Pancreas (tissue), 10 donors: ENCODE measurements around the gene PPIG. TPM values are rescaled to one million over a fixed set of nuclear protein-coding genes. Genes with fewer than 3 reads are reported as not detected.
"Not testable (repeated sequence)": the region's sequence is repeated elsewhere in the genome, so short reads cannot be mapped to it uniquely, and the experiment has no call there.

Experiments
- ATAC-seq, 4 donors: fragments of 200-7000 bp; cut with Tn5 transposase; one replicate each; pipeline versions ENCODE4 v1.8.0 to v1.9.1; 2020; ENCODE audit warnings: mild to moderate bottlenecking in 4 of 4, moderate library complexity in 4 of 4
- DNase-seq, 6 donors: peaks; one replicate each; pipeline ENCODE4 v3.0.0-alpha.2; 2020
- FAIRE-seq: peaks from 2 replicates; lab custom pipeline; 2012; peaks lifted over from hg19 to GRCh38; lab: Jason Lieb, UNC
- H3K27ac ChIP-seq, 4 donors: fragments of 200-600 bp; sonication (generic); 1 replicate in 3 of 4; 2 replicates in 1 of 4; pipeline versions ENCODE4 v1.5.0 to v1.8.0; 2020
- H3K27me3 ChIP-seq, 4 donors: fragments of 200-600 bp; one replicate each; pipeline ENCODE4 v1.8.0; 2021
- H3K36me3 ChIP-seq, 3 donors: fragments of 200-600 bp; sonication (generic) in 1 of 3; one replicate each; pipeline versions ENCODE4 v1.5.0 to v1.8.0; 2020 to 2021
- H3K4me1 ChIP-seq, 3 donors: fragments of 200-600 bp; one replicate each; pipeline ENCODE4 v1.8.0; 2021
- H3K4me3 ChIP-seq, 4 donors: fragments of 200-600 bp; sonication (generic) in 2 of 4; one replicate each; pipeline versions ENCODE4 v1.5.0 to v1.8.0; 2020 to 2021
- H3K9me3 ChIP-seq, 4 donors: fragments of 200-600 bp; one replicate each; pipeline ENCODE4 v1.8.0; 2021
- CTCF ChIP-seq, 4 donors: fragments of 200-600 bp; sonication (generic) in 3 of 4; IDR thresholded peaks; one replicate each; pipeline versions ENCODE4 v1.5.0 to v1.8.0; 2021; ENCODE audit warnings: antibody characterized with exemption in 4 of 4
- WGBS, 2 donors: extraction: QIAGEN DNeasy Blood & Tissue Kit; methylation state at CpG; one replicate each; pipeline ENCODE4 v1.1.7; 2013; 5-methylcytosine and 5-hydroxymethylcytosine counted together
- intact Hi-C, 3 donors: fragments of 100-400 bp; cut with DNase I; formaldehyde crosslinking; loops; one replicate each; pipeline versions ENCODE4 v1.11.1 to v1.14.2; 2022
- polyA plus RNA-seq, 2 donors: library from polyadenylated mRNA; stranded (reverse); fragments of 200-250 nt; gene quantifications; one replicate each; pipeline ENCODE4 v1.2.3, GENCODE V29; 2013
- total RNA-seq, 6 donors: library from RNA; stranded (reverse); fragmentation: NEBNext Ultra II Directional in 4 of 6; extraction: Animal tissue kit (Norgen Biotek cat#: 25700) in 4 of 6; gene quantifications; one replicate each; pipeline versions ENCODE4 v1.2.1 to v1.2.4, GENCODE V29; 2021 to 2023
- donor health status: healthy with polysubstance abuse.
- donor health status: DM: no; HTN: no; CAD: no; lungs with moderate emphysema.
- donor health status: DM: no; HTN: no; CAD: no.
- donor health status: control.
- donor health status: control.
- donor health status: Bipolar disorder and iron deficiency.
- donor health status: DM: yes; HTN: yes; CAD: no.
- donor health status: DM: no; HTN: no; CAD: no.
- donor health status: DM: no; HTN: no; CAD: no.
- donor health status: DM: yes; HTN: yes; CAD: no.

The PPIG gene
- total RNA-seq (10 to 100 TPM; 17.0 to 25.1 (median 21.1) TPM), polyA plus RNA-seq (10 to 100 TPM; 23.0 to 30.0 TPM)

- H3K4me1 ChIP-seq = peaks cover 7 to 16% (median 14%) of the 10 kb centered on the region in 3 donors
- no peak for FAIRE-seq
- no peak for TF ChIP-seq CTCF (IDR thresholded peaks at IDR 0.05)
- H3K27me3 ChIP-seq = no peaks in the 10 kb centered on the region
- no peaks in the 10 kb centered on the region for H3K9me3 ChIP-seq
- H3K36me3 ChIP-seq = no peaks in the 10 kb centered on the region
- H3K27ac ChIP-seq = peak within 1 kb of the TSS; percentile 90 to 97 (median 94)
- peak; percentile 94 to 98 (median 98) for ATAC-seq
- 4% methylated on average over 49 of the region's 49 CpGs for WGBS, 2 donors
- peak; percentile 85 to 93 (median 88) for DNase-seq
- peak within 1 kb of the TSS; percentile 53 to 77 (median 66) for H3K4me3 ChIP-seq
- intact Hi-C loops = no loop called here
Observed at GRCh38 chr2:169584005-169584877, at the start of gene PPIG. Gene PPIG, plus strand, starts transcription at chr2:169584351. Its CDS starts 19,691 bp downstream, at chr2:169604042.

DNA sequence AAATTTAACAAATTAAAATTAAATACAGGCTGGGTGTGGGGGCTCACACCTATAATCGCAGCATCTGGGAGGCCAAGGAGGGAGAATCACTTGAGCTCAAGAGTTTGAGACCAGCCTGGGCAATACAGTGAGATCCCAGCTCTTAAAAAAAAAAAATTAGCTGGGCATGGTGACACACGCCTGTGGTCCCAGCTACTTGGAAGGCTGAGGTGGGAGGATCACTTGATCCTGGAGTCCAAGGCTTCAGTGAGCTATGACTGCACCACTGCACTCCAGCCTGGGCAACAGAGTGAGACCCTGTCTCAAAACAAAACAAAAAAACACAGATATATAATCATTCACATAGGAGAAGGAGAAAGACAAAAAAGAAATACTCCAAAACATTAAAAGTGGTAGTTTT is 44.7 kb upstream of the PPIG start:
- intact Hi-C loops, ATAC-seq, H3K27ac ChIP-seq, H3K4me1 ChIP-seq, H3K4me3 ChIP-seq, H3K27me3 ChIP-seq, H3K9me3 ChIP-seq, DNase-seq, FAIRE-seq: not testable (repeated sequence)
- peaks cover 0 to 16% (median 0%) of the 10 kb centered on the region in 3 donors for H3K36me3 ChIP-seq
- WGBS, 2 donors = 95 to 97% methylated on average over 2 of the region's 2 CpGs

- Histone ChIP-seq H3K9me3 (no peaks in the 10 kb centered on the region), H3K36me3 (peaks cover 0 to 16% (median 0%) of the 10 kb centered on the region in 3 donors), H3K27ac (no peak overlapping the region), H3K4me1 (no peaks in the 10 kb centered on the region), H3K27me3 (no peaks in the 10 kb centered on the region), H3K4me3 (no peak overlapping the region)
- DNase-seq (no peak), FAIRE-seq (no peak), ATAC-seq (no peak)
- 84 to 89% methylated on average over 2 of the region's 2 CpGs for WGBS, 2 donors
- no peak for TF ChIP-seq CTCF (IDR thresholded peaks at IDR 0.05)
- intact Hi-C loops = no loop called here
Observed at GRCh38 chr2:169540146-169540545, 44.0 kb upstream of the PPIG start.

GRCh38 chr2:169542433-169542832 is 41.7 kb upstream of the PPIG start:
- WGBS, 2 donors = 91 to 97% methylated on average over 3 of the region's 3 CpGs
- ATAC-seq (no peak), DNase-seq (no peak), FAIRE-seq (no peak)
- Histone ChIP-seq H3K27me3 (no peaks in the 10 kb centered on the region), H3K9me3 (no peaks in the 10 kb centered on the region), H3K4me1 (no peaks in the 10 kb centered on the region), H3K27ac (no peak overlapping the region), H3K4me3 (no peak overlapping the region), H3K36me3 (peaks cover 0 to 11% (median 0%) of the 10 kb centered on the region in 3 donors)
- TF ChIP-seq CTCF (IDR thresholded peaks at IDR 0.05) = no peak
- intact Hi-C loops = no loop called here

DNA sequence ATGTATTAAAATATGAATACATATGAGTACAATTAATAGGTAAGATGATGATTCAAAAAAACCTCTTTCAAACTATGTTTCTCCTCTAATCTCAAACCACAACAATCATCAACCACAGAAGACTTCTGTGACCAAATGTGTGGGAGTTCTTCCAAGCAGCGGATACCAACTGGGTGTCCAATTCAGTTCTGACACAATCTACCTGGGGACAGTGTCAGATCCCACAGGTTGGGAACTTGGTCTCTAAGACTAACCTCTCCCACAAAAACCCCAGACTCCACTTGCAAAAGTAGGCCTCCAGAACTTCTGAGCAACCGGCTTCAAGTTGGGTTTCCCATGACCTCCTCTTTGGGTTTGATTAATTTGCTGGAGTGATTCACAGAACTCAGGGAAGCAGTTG is 37.4 kb upstream of the PPIG start:
- WGBS, 2 donors = 98% methylated on average over 2 of the region's 2 CpGs
- no peak overlapping the region for H3K27ac ChIP-seq
- peaks cover 0 to 11% (median 0%) of the 10 kb centered on the region in 3 donors for H3K36me3 ChIP-seq
- intact Hi-C loops = no loop called here
- no peak overlapping the region for H3K4me3 ChIP-seq
- H3K27me3 ChIP-seq = no peaks in the 10 kb centered on the region
- H3K4me1 ChIP-seq = no peaks in the 10 kb centered on the region
- no peak for TF ChIP-seq CTCF (IDR thresholded peaks at IDR 0.05)
- DNase-seq = no peak
- no peak for FAIRE-seq
- no peak for ATAC-seq
- H3K9me3 ChIP-seq = no peaks in the 10 kb centered on the region
